Mammary epithelial cell (primary cell): ENCODE results near the gene SLC25A44.

Source experiments
- EZH2 ChIP-seq: IDR thresholded peaks from 2 replicates; pipeline ENCODE4 v1.6.1; 2012; ENCODE audit warnings: low read length, inconsistent platforms, borderline replicate concordance
- TF ChIP-seq, protein P1 (sequence below), 2 donors: IDR thresholded peaks in 1 of 2; conservative IDR thresholded peaks in 1 of 2; 2 replicates each; pipeline ENCODE4 v1.5.1; 2011 to 2012; ENCODE audit warnings: inconsistent platforms in 2 of 2, low read length in 2 of 2, mild to moderate bottlenecking in 2 of 2, control low read depth in 1 of 2, low read depth in 1 of 2; ENCODE audit not compliant: insufficient read depth in 1 of 2; ENCODE audit errors: extremely low read depth in 1 of 2

DNA sequence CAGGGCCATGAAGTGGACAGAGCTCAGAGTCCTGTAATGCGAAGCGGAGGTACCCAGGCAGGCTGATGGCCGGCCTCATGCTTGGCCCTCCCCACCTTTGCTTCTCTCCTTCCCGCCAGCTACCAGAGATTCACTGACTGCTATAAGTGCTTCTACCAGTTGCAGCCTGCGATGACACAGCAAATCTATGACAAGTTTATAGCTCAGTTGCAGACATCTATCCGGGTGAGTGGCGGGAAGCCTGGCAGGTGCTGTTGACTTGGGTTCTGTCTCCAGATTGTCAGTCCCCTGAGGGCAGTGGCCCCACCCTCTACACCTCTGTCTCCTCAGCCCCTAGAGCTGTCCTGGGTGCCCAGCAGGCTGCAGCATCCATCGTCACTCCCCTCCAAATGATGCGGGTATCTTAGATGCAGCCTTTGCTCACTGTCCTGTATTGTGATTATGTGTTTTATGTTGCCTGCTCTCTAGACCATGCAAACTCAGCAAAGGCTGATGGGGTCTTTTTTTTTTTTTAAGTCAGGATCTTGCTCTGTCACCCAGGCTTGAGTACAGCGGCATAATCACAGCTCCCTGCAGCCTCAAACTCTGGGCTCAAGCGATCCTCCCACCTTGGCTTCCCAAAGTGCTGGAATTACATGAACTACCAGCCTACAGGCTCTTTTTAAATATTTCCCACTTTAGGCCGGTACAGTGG, 38.4 kb downstream of the SLC25A44 start:
- TF ChIP-seq, protein P1, sequence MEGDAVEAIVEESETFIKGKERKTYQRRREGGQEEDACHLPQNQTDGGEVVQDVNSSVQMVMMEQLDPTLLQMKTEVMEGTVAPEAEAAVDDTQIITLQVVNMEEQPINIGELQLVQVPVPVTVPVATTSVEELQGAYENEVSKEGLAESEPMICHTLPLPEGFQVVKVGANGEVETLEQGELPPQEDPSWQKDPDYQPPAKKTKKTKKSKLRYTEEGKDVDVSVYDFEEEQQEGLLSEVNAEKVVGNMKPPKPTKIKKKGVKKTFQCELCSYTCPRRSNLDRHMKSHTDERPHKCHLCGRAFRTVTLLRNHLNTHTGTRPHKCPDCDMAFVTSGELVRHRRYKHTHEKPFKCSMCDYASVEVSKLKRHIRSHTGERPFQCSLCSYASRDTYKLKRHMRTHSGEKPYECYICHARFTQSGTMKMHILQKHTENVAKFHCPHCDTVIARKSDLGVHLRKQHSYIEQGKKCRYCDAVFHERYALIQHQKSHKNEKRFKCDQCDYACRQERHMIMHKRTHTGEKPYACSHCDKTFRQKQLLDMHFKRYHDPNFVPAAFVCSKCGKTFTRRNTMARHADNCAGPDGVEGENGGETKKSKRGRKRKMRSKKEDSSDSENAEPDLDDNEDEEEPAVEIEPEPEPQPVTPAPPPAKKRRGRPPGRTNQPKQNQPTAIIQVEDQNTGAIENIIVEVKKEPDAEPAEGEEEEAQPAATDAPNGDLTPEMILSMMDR (conservative IDR thresholded peaks at IDR 0.05 in 1 of 2, IDR thresholded peaks at IDR 0.05 in 1 of 2; ENCODE audit: extremely low read depth in 1 of 2, insufficient read depth in 1 of 2, low read depth in 1 of 2, low read length in 2 of 2), result no peak
- TF ChIP-seq EZH2, result no peak
